Mesothelial cell of epicardium (in vitro differentiated cells): ENCODE measurements around the gene TYW1. TPM values are rescaled to one million over a fixed set of nuclear protein-coding genes. Genes with fewer than 3 reads are reported as not detected.
"Not testable (repeated sequence)": the region's sequence is repeated elsewhere in the genome, so short reads cannot be mapped to it uniquely, and the experiment has no call there.

ENCODE experiments used
- DNase-seq, 2 experiments: peaks; one replicate each; pipeline ENCODE4 v3.0.0; 2021; ENCODE audit warnings: low spot score in 2 of 2; ENCODE audit not compliant: unreplicated experiment in 2 of 2
- H3K27ac Mint-ChIP-seq: 2 replicates; pipeline ENCODE4 v1.8.0; 2021; ENCODE audit warnings: mixed read lengths
- H3K27me3 Mint-ChIP-seq: 2 replicates; pipeline ENCODE4 v1.8.0; 2021; ENCODE audit warnings: low read depth, mixed read lengths
- H3K36me3 Mint-ChIP-seq: 2 replicates; pipeline ENCODE4 v1.8.0; 2021; ENCODE audit warnings: mixed read lengths
- H3K4me1 Mint-ChIP-seq: 2 replicates; pipeline ENCODE4 v1.8.0; 2021; ENCODE audit warnings: mixed read lengths
- H3K4me3 Mint-ChIP-seq: 2 replicates; pipeline ENCODE4 v1.8.0; 2021; ENCODE audit warnings: mild to moderate bottlenecking, moderate library complexity, mixed read lengths
- H3K9me3 Mint-ChIP-seq: 2 replicates; pipeline ENCODE4 v1.8.0; 2021; ENCODE audit warnings: mixed read lengths
- total RNA-seq: library from RNA; stranded (reverse); gene quantifications from 3 replicates; pipeline ENCODE4 v1.2.1, GENCODE V29; 2021
- TF ChIP-seq, protein P1 (sequence below): fragments of 200-600 bp; sonication (generic); IDR thresholded peaks from one replicate; pipeline ENCODE4 v1.5.0; 2021; ENCODE audit warnings: antibody characterized with exemption; ENCODE audit not compliant: unreplicated experiment

TYW1 gene
- total RNA-seq, 1 donor from 2014 or later, result 20.4 TPM

DNA sequence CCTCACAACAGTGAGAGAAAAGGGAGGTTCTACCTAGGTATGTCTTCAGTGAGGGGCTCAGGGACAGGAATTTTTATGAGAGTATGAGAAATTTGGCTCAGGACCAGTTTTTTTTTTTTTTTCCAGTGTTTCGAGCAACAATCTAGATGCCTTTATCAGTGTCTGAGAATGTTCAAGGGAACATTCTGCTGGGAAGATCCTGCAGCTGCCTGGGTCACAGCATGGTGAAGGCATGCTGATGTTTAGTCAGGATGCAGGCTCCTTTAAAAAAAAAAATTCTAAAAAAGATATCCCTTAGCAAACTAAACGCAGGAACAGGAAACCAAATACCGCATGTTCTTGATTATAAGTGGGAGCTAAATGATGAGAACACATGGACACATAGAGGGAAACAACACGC lies 32.2 kb upstream of the TYW1 start:
- Mint-ChIP-seq H3K27ac (peak overlapping the region; percentile 93), H3K4me1 (peaks cover 7% of the 10 kb centered on the region), H3K9me3 (peaks cover 4% of the 10 kb centered on the region), H3K36me3 (peaks cover 19% of the 10 kb centered on the region), H3K27me3 (no peaks in the 10 kb centered on the region), H3K4me3 (no peak overlapping the region)
- TF ChIP-seq, protein P1, sequence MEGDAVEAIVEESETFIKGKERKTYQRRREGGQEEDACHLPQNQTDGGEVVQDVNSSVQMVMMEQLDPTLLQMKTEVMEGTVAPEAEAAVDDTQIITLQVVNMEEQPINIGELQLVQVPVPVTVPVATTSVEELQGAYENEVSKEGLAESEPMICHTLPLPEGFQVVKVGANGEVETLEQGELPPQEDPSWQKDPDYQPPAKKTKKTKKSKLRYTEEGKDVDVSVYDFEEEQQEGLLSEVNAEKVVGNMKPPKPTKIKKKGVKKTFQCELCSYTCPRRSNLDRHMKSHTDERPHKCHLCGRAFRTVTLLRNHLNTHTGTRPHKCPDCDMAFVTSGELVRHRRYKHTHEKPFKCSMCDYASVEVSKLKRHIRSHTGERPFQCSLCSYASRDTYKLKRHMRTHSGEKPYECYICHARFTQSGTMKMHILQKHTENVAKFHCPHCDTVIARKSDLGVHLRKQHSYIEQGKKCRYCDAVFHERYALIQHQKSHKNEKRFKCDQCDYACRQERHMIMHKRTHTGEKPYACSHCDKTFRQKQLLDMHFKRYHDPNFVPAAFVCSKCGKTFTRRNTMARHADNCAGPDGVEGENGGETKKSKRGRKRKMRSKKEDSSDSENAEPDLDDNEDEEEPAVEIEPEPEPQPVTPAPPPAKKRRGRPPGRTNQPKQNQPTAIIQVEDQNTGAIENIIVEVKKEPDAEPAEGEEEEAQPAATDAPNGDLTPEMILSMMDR, result no peak
- DNase-seq, result no peak

DNA sequence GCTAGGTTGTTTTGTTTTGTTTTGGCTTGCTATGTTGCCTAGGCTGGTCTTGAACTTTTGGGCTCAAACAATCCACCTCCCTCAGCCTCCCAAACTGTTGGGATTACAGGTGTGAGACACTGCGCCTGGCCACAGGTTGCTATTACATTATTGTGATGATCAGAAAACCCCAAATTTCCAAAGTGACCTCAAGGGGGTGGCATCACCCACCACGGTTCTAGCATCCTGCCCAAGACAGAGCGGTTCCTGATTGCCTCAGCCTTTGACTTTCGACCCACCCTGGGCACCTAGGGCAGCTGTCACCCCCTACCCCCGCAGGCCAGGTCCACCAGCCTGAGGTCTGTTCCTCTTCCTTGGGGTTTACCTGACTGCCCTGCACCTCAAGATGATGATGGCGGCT lies 29.6 kb upstream of the TYW1 start:
- Mint-ChIP-seq H3K27ac (no peak overlapping the region), H3K36me3 (peaks cover 8% of the 10 kb centered on the region), H3K4me3 (no peak overlapping the region), H3K27me3 (no peaks in the 10 kb centered on the region), H3K9me3 (peaks cover 4% of the 10 kb centered on the region), H3K4me1 (peaks cover 7% of the 10 kb centered on the region)
- no peak for DNase-seq
- TF ChIP-seq, protein P1, result no peak

DNA sequence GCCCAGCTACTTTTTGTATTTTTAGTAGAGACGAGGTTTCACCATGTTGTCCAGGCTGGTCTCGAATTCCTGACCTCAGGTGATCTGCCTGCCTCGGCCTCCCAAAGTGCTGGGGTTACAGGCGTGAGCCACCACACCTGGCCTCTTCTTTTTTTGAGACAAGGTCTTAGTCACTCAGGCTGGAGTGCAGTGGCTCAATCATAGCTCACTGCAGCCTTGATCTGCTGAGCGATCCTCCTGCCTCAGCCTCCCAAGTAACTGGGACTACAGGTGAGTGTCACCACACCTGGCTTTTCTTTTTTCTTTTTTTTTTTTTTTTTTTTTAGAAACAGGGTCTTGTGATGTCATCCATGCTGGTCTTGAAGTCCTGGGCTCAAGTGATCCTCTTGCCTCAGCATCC lies 27.6 kb upstream of the TYW1 start:
- not testable (repeated sequence) for H3K27ac Mint-ChIP-seq, H3K27me3 Mint-ChIP-seq, DNase-seq, H3K4me1 Mint-ChIP-seq, H3K4me3 Mint-ChIP-seq, H3K36me3 Mint-ChIP-seq, H3K9me3 Mint-ChIP-seq

DNA sequence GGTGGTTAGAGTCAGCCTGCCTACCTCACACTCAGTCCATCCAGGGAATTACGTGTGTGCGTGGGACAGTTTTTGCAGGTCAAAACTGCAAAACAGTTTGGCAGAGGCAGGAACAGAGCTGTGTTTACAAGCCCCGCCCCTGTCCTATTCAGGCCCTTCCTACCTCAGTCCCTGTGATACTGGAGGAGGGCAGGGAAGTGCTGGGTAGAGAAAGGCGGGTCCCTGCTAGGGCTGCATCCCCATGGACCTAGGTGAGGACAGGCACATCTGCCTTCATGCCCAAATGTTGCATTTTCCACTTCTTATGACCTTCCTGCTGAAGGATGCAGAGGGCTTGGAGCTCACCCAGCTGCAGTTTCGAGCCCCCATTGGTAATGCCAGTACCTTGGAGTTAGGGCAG lies 26.3 kb upstream of the TYW1 start:
- Mint-ChIP-seq H3K27ac (no peak overlapping the region), H3K4me1 (no peaks in the 10 kb centered on the region)
- DNase-seq, result no peak

DNA sequence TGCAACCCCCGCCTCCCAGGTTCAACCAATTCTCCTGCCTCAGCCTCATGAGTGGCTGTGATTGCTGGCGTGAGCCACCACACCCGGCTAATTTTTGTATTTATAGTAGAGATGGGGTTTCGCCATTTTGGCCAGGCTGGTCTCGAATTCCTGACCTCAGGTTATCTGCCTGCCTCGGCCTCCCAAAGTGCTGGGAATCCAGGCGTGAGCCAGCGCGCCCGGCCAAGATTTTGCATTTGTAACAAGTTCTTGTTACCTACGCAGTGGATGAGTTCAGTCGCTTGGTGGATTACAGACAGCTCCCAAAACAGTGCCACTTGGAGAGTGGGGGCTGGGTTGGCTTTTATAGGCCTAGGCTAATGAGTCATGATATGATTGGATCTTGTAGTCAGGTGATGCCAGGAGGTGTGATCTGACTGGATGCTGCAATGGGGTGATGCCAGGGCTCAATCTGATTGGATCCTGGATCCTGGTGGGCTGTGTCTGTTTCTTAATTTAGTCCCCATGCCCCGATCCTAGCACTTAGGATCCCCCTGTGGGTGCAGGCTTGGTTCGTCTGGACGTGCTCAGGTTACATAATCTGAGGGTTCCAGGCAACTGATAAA lies 21.5 kb upstream of the TYW1 start:
- Mint-ChIP-seq H3K4me1 (no peaks in the 10 kb centered on the region), H3K27me3 (no peaks in the 10 kb centered on the region), H3K27ac (no peak overlapping the region), H3K36me3 (no peaks in the 10 kb centered on the region), H3K9me3 (peaks cover 5% of the 10 kb centered on the region), H3K4me3 (no peak overlapping the region)
- TF ChIP-seq, protein P1, result no peak
- no peak for DNase-seq

More for the DNA sequence above, 26.3 kb upstream of the TYW1 start:
- Mint-ChIP-seq H3K27me3 (no peaks in the 10 kb centered on the region), H3K9me3 (no peaks in the 10 kb centered on the region), H3K36me3 (no peaks in the 10 kb centered on the region), H3K4me3 (no peak overlapping the region)
- TF ChIP-seq, protein P1, result no peak

DNA sequence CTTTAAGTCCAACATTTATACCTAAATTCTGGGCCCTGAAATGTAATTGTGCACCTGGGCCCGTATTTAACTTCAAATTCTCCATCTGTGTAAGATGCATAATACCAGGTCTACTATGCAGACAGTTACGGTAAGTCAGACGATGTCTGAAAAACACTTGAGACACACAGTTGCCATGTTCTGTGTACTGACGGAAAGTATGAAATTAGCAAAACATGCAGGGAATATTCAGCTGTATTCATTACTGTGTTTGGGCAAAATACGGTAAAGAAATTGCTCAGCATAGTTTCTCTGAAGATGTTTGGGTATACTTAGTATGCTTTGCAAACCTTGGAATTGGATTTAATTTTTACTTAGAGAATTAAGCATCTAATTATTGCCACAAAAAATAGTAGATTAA lies 18.3 kb upstream of the TYW1 start:
- H3K4me1 Mint-ChIP-seq, H3K36me3 Mint-ChIP-seq, H3K27ac Mint-ChIP-seq, DNase-seq, H3K4me3 Mint-ChIP-seq, H3K27me3 Mint-ChIP-seq: not testable (repeated sequence)
- peaks cover 15% of the 10 kb centered on the region for H3K9me3 Mint-ChIP-seq

DNA sequence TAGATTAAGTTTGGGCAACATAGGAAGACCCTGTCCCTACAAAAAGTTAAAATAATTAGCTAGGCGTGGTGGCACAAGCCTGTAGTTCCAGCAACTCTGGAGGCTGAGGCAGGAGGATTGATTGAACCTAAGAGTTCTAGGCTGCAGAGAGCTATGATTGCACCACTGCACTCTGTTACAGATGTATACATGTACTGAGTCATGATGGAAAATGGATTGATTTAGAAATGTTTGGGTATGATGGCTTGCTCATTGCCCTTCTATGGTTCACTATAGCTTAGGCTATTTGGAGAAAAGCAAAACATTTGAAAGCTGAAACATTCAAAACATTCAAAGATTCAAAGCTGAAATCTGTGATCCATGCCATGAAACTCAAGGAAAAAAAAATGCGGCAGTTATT lies 17.6 kb upstream of the TYW1 start:
- not testable (repeated sequence) for H3K4me1 Mint-ChIP-seq

DNA sequence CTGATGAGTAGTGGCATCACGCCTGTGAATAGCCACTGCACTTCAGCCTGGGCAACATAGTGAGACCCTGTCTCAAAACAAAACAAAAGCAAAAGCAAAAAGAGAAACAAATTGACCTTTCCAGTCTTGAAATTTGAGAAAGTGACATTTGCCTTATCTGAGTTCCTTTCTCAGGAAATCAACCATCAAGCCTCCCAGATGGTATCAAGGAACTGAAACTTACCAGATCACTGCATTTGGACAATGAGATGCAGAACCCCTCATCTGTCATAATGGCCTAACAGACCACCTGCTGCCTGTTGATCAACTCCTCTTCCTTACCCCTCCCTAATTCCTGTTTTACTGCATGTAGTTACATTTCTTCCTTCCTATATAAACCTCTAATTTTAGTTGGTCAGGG lies 16.3 kb upstream of the TYW1 start:
- not testable (repeated sequence) for H3K4me1 Mint-ChIP-seq, H3K36me3 Mint-ChIP-seq, DNase-seq, H3K27ac Mint-ChIP-seq, H3K4me3 Mint-ChIP-seq, H3K27me3 Mint-ChIP-seq
- peaks cover 15% of the 10 kb centered on the region for H3K9me3 Mint-ChIP-seq

More for the DNA sequence above, 17.6 kb upstream of the TYW1 start:
- H3K27me3 Mint-ChIP-seq, DNase-seq, H3K36me3 Mint-ChIP-seq, H3K4me3 Mint-ChIP-seq, H3K27ac Mint-ChIP-seq: not testable (repeated sequence)
- peaks cover 15% of the 10 kb centered on the region for H3K9me3 Mint-ChIP-seq

DNA sequence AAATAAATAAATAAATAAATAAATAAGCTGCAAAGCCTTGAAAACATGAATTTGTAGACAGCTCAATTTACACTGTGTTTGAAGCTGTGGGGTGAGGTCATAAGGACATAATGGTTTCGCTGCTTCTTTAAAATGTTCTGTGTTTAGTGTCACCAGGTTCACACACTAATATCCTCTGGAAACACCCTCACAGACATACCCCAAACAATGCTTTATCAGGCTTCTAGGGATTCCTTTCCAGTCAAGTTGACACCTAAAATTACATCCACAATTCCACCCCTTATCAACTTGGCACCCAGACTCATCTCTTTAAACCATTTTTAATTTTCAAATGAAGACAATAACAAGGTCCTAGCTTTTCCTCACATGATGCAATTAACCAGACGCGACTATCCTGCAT lies 7.1 kb upstream of the TYW1 start:
- H3K4me1 Mint-ChIP-seq, DNase-seq, H3K27me3 Mint-ChIP-seq, H3K4me3 Mint-ChIP-seq, H3K9me3 Mint-ChIP-seq, H3K27ac Mint-ChIP-seq: not testable (repeated sequence)
- peaks cover 23% of the 10 kb centered on the region for H3K36me3 Mint-ChIP-seq

DNA sequence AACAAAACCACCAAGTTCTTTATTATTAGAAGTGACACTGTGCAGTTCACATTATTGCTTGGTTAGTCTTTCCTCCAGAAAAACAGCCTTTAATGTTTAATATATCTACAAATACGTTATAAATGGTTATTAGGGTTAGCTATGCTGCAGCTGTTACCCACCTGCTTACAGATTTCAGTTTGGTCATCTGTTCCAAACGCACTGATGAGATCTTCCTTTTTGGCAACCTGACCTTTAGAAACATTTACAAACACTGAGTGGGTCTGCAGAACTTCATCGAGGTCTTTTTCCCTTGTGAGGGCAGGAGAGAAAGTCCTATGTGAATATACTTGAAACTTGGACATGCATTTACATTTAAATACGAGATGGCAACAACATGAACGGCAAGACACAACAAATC lies 2.6 kb upstream of the TYW1 start:
- H3K4me3 Mint-ChIP-seq, result peak overlapping the region; percentile 100
- H3K27ac Mint-ChIP-seq, result peak overlapping the region; percentile 100
- H3K4me1 Mint-ChIP-seq, result peaks cover 13% of the 10 kb centered on the region
- H3K9me3 Mint-ChIP-seq, H3K27me3 Mint-ChIP-seq, DNase-seq: not testable (repeated sequence)
- H3K36me3 Mint-ChIP-seq, result peaks cover 10% of the 10 kb centered on the region
